Mesothelial cell of epicardium (in vitro differentiated cells): Measurements from ENCODE around the gene MALT1. TPM values are rescaled to one million over a fixed set of nuclear protein-coding genes. Genes with fewer than 3 reads are reported as not detected.
"Not testable (repeated sequence)": the region's sequence is repeated elsewhere in the genome, so short reads cannot be mapped to it uniquely, and the experiment has no call there.

Experiments
- DNase-seq, 2 experiments: peaks; one replicate each; pipeline ENCODE4 v3.0.0; 2021; ENCODE audit warnings: low spot score in 2 of 2; ENCODE audit not compliant: unreplicated experiment in 2 of 2
- H3K27ac Mint-ChIP-seq: 2 replicates; pipeline ENCODE4 v1.8.0; 2021; ENCODE audit warnings: mixed read lengths
- H3K27me3 Mint-ChIP-seq: 2 replicates; pipeline ENCODE4 v1.8.0; 2021; ENCODE audit warnings: low read depth, mixed read lengths
- H3K36me3 Mint-ChIP-seq: 2 replicates; pipeline ENCODE4 v1.8.0; 2021; ENCODE audit warnings: mixed read lengths
- H3K4me1 Mint-ChIP-seq: 2 replicates; pipeline ENCODE4 v1.8.0; 2021; ENCODE audit warnings: mixed read lengths
- H3K4me3 Mint-ChIP-seq: 2 replicates; pipeline ENCODE4 v1.8.0; 2021; ENCODE audit warnings: mild to moderate bottlenecking, moderate library complexity, mixed read lengths
- H3K9me3 Mint-ChIP-seq: 2 replicates; pipeline ENCODE4 v1.8.0; 2021; ENCODE audit warnings: mixed read lengths
- CTCF ChIP-seq: fragments of 200-600 bp; sonication (generic); IDR thresholded peaks from one replicate; pipeline ENCODE4 v1.5.0; 2021; ENCODE audit warnings: antibody characterized with exemption; ENCODE audit not compliant: unreplicated experiment
- total RNA-seq: library from RNA; stranded (reverse); gene quantifications from 3 replicates; pipeline ENCODE4 v1.2.1, GENCODE V29; 2021

The MALT1 gene
- total RNA-seq, 1 donor from 2014 or later, result 25.3 TPM

- H3K36me3 Mint-ChIP-seq, result peaks cover 21% of the 10 kb centered on the region
Measured at GRCh38 chr18:58753976-58754375, 82.7 kb downstream of the MALT1 start.

GRCh38 chr18:58754544-58755068, 83.3 kb downstream of the MALT1 start:
- Mint-ChIP-seq H3K4me1 (no peaks in the 10 kb centered on the region), H3K27ac (no peak overlapping the region), H3K27me3 (peaks cover 9% of the 10 kb centered on the region), H3K4me3 (no peak overlapping the region), H3K36me3 (peaks cover 15% of the 10 kb centered on the region), H3K9me3 (peaks cover 12% of the 10 kb centered on the region)
- no peak for DNase-seq
- no peak for TF ChIP-seq CTCF

More at GRCh38 chr18:58753976-58754375, 82.7 kb downstream of the MALT1 start:
- Mint-ChIP-seq H3K27ac (no peak overlapping the region), H3K27me3 (peaks cover 7% of the 10 kb centered on the region), H3K4me1 (no peaks in the 10 kb centered on the region), H3K4me3 (no peak overlapping the region), H3K9me3 (peaks cover 18% of the 10 kb centered on the region)
- no peak for DNase-seq
- no peak for TF ChIP-seq CTCF

- DNase-seq, result no peak
- Mint-ChIP-seq H3K4me1 (no peaks in the 10 kb centered on the region), H3K36me3 (peaks cover 6% of the 10 kb centered on the region), H3K4me3 (no peak overlapping the region), H3K27ac (no peak overlapping the region), H3K27me3 (peaks cover 13% of the 10 kb centered on the region), H3K9me3 (peaks cover 4% of the 10 kb centered on the region)
- no peak for TF ChIP-seq CTCF
Measured at GRCh38 chr18:58755304-58756010, 84.2 kb downstream of the MALT1 start.

GRCh38 chr18:58756148-58756547, 84.9 kb downstream of the MALT1 start:
- Mint-ChIP-seq H3K27me3 (peaks cover 13% of the 10 kb centered on the region), H3K27ac (no peak overlapping the region), H3K4me1 (no peaks in the 10 kb centered on the region), H3K36me3 (peaks cover 1% of the 10 kb centered on the region), H3K9me3 (no peaks in the 10 kb centered on the region), H3K4me3 (no peak overlapping the region)
- no peak for TF ChIP-seq CTCF
- no peak for DNase-seq

- Mint-ChIP-seq H3K27ac (no peak overlapping the region), H3K4me3 (no peak overlapping the region), H3K9me3 (no peaks in the 10 kb centered on the region), H3K36me3 (no peaks in the 10 kb centered on the region), H3K4me1 (no peaks in the 10 kb centered on the region), H3K27me3 (peaks cover 15% of the 10 kb centered on the region)
- TF ChIP-seq CTCF, result no peak
- no peak for DNase-seq
Measured at GRCh38 chr18:58756596-58757240, 85.5 kb downstream of the MALT1 start.

- H3K4me3 Mint-ChIP-seq, H3K27ac Mint-ChIP-seq, H3K9me3 Mint-ChIP-seq, H3K36me3 Mint-ChIP-seq, H3K4me1 Mint-ChIP-seq, DNase-seq: not testable (repeated sequence)
- peaks cover 15% of the 10 kb centered on the region for H3K27me3 Mint-ChIP-seq
Measured at GRCh38 chr18:58757351-58757750, 86.1 kb downstream of the MALT1 start.
